HepG2 (cell line): ENCODE data around the gene ARMH2. TPM values are rescaled to one million over a fixed set of nuclear protein-coding genes. Genes with fewer than 3 reads are reported as not detected.

Experiments used
- DMAP1 ChIP-seq: IDR thresholded peaks from 2 replicates; pipeline ENCODE4 v1.6.1; 2016
- FOXP1 ChIP-seq, 2 experiments: fragments of 450-650 bp in 1 of 2; IDR thresholded peaks; 2 replicates each; pipeline ENCODE4 v1.6.1; 2017 to 2018; ENCODE audit warnings: antibody characterized with exemption in 1 of 2
- JUN ChIP-seq: sonication (generic); formaldehyde crosslinking; IDR thresholded peaks from 2 replicates; pipeline ENCODE4 v1.4.0; 2020; ENCODE audit warnings: mild to moderate bottlenecking, missing genetic modification reagents
- MED1 ChIP-seq: sonication (generic); formaldehyde crosslinking; IDR thresholded peaks from 2 replicates; pipeline ENCODE4 v1.4.0; 2020; ENCODE audit warnings: missing genetic modification reagents
- MTA3 ChIP-seq: sonication (generic); formaldehyde crosslinking; IDR thresholded peaks from 2 replicates; pipeline ENCODE4 v1.4.0; 2020; ENCODE audit warnings: missing genetic modification reagents
- NFKBIZ ChIP-seq: IDR thresholded peaks from 2 replicates; pipeline ENCODE4 v1.6.1; 2018; ENCODE audit warnings: missing genetic modification reagents, missing compliant biosample characterization
- SOX6 ChIP-seq, 2 experiments: fragments of 450-650 bp in 1 of 2; sonication (generic) in 1 of 2; formaldehyde crosslinking in 1 of 2; IDR thresholded peaks; 2 replicates each; pipeline versions ENCODE4 v1.4.0 to v1.6.1; 2017 to 2020; ENCODE audit warnings: antibody characterized with exemption in 1 of 2, mild to moderate bottlenecking in 1 of 2, missing genetic modification reagents in 1 of 2
- TCF7 ChIP-seq: sonication (generic); IDR thresholded peaks from 2 replicates; pipeline ENCODE4 v1.6.1; 2016; ENCODE audit warnings: antibody characterized with exemption, low read depth
- polyA plus RNA-seq, 8 experiments: library from polyadenylated mRNA; depleted of rRNA in 3 of 8; stranded (reverse) in 7 of 8; unstranded in 1 of 8; fragments of >200 nt; fragmentation: Illumina TruSeq in 4 of 8; extraction: Trizol in 4 of 8; gene quantifications; 2 replicates each; pipeline versions ENCODE4 v1.2.1 to v1.2.3, GENCODE V29; 2011 to 2016; ENCODE audit warnings: low read depth in 4 of 8, missing spikeins in 1 of 8, mixed read lengths in 1 of 8; ENCODE audit not compliant: insufficient read depth in 1 of 8
- total RNA-seq, 5 experiments: library from RNA; depleted of rRNA; stranded (reverse); fragments of >200 nt; fragmentation: Illumina TruSeq; extraction: Trizol; gene quantifications; 2 replicates each; pipeline ENCODE4 v1.2.3, GENCODE V29; 2016; ENCODE audit warnings: low read depth in 1 of 5
- TF ChIP-seq, protein P1 (sequence below), 2 experiments: IDR thresholded peaks; 2 replicates each; pipeline ENCODE4 v1.6.1; 2011 to 2012; ENCODE audit warnings: low read length in 2 of 2, borderline replicate concordance in 1 of 2, low read depth in 1 of 2, mild to moderate bottlenecking in 1 of 2, moderate library complexity in 1 of 2
- TF ChIP-seq, protein P2 (sequence below): IDR thresholded peaks from 2 replicates; pipeline ENCODE4 v1.4.0; 2020; ENCODE audit warnings: mild to moderate bottlenecking, missing genetic modification reagents
- TF ChIP-seq, protein P3 (sequence below): IDR thresholded peaks from 2 replicates; pipeline ENCODE4 v1.6.1; 2016; ENCODE audit warnings: missing biosample characterization, missing genetic modification reagents, low read depth
- TF ChIP-seq, protein P4 (sequence below): sonication (generic); formaldehyde crosslinking; IDR thresholded peaks from 2 replicates; pipeline ENCODE4 v1.4.0; 2020; ENCODE audit warnings: mild to moderate bottlenecking, missing genetic modification reagents, borderline replicate concordance
- TF ChIP-seq, protein P5 (sequence below): sonication (generic); formaldehyde crosslinking; IDR thresholded peaks from 2 replicates; pipeline ENCODE4 v1.5.1; 2020; ENCODE audit warnings: missing genetic modification reagents, mild to moderate bottlenecking, borderline replicate concordance

ARMH2 gene
- total and polyA plus RNA-seq, 2 of the 13 experiments (the other 11 are each of a cell fraction or from before 2014, with no cell fraction given), result not detected

DNA sequence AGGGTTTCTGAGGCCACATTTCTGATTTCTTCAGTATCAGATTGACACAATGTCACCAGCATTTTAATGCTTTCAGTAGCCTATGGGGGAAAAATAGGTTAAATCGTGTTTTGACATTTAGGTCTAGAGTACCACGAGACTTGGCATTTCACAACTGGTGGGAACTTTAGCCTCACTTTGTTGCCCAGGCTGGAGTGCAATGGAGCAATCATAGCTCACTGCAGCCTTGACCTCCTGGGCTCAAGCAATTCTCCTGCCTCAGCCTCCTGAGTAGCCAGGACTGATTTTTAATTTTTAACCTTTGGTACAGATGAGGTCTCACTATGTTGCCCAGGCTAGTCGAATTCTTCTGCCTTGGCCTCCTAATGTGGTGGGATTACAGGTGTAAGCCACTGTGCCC lies 11.0 kb upstream of the ARMH2 start (continued):
- TF ChIP-seq, protein P1, sequence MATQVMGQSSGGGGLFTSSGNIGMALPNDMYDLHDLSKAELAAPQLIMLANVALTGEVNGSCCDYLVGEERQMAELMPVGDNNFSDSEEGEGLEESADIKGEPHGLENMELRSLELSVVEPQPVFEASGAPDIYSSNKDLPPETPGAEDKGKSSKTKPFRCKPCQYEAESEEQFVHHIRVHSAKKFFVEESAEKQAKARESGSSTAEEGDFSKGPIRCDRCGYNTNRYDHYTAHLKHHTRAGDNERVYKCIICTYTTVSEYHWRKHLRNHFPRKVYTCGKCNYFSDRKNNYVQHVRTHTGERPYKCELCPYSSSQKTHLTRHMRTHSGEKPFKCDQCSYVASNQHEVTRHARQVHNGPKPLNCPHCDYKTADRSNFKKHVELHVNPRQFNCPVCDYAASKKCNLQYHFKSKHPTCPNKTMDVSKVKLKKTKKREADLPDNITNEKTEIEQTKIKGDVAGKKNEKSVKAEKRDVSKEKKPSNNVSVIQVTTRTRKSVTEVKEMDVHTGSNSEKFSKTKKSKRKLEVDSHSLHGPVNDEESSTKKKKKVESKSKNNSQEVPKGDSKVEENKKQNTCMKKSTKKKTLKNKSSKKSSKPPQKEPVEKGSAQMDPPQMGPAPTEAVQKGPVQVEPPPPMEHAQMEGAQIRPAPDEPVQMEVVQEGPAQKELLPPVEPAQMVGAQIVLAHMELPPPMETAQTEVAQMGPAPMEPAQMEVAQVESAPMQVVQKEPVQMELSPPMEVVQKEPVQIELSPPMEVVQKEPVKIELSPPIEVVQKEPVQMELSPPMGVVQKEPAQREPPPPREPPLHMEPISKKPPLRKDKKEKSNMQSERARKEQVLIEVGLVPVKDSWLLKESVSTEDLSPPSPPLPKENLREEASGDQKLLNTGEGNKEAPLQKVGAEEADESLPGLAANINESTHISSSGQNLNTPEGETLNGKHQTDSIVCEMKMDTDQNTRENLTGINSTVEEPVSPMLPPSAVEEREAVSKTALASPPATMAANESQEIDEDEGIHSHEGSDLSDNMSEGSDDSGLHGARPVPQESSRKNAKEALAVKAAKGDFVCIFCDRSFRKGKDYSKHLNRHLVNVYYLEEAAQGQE (IDR thresholded peaks at IDR 0.05; ENCODE audit: borderline replicate concordance in 1 of 2, low read depth in 1 of 2, low read length in 2 of 2), result no peak
- TF ChIP-seq, protein P2, sequence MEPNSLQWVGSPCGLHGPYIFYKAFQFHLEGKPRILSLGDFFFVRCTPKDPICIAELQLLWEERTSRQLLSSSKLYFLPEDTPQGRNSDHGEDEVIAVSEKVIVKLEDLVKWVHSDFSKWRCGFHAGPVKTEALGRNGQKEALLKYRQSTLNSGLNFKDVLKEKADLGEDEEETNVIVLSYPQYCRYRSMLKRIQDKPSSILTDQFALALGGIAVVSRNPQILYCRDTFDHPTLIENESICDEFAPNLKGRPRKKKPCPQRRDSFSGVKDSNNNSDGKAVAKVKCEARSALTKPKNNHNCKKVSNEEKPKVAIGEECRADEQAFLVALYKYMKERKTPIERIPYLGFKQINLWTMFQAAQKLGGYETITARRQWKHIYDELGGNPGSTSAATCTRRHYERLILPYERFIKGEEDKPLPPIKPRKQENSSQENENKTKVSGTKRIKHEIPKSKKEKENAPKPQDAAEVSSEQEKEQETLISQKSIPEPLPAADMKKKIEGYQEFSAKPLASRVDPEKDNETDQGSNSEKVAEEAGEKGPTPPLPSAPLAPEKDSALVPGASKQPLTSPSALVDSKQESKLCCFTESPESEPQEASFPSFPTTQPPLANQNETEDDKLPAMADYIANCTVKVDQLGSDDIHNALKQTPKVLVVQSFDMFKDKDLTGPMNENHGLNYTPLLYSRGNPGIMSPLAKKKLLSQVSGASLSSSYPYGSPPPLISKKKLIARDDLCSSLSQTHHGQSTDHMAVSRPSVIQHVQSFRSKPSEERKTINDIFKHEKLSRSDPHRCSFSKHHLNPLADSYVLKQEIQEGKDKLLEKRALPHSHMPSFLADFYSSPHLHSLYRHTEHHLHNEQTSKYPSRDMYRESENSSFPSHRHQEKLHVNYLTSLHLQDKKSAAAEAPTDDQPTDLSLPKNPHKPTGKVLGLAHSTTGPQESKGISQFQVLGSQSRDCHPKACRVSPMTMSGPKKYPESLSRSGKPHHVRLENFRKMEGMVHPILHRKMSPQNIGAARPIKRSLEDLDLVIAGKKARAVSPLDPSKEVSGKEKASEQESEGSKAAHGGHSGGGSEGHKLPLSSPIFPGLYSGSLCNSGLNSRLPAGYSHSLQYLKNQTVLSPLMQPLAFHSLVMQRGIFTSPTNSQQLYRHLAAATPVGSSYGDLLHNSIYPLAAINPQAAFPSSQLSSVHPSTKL (CRISPR knock-in tag), result peak; percentile 93
- TF ChIP-seq MTA3 (CRISPR knock-in tag), result no peak
- TF ChIP-seq TCF7, result peak; percentile 31; the same call in 1 of the 2 replicates
- TF ChIP-seq, protein P3, sequence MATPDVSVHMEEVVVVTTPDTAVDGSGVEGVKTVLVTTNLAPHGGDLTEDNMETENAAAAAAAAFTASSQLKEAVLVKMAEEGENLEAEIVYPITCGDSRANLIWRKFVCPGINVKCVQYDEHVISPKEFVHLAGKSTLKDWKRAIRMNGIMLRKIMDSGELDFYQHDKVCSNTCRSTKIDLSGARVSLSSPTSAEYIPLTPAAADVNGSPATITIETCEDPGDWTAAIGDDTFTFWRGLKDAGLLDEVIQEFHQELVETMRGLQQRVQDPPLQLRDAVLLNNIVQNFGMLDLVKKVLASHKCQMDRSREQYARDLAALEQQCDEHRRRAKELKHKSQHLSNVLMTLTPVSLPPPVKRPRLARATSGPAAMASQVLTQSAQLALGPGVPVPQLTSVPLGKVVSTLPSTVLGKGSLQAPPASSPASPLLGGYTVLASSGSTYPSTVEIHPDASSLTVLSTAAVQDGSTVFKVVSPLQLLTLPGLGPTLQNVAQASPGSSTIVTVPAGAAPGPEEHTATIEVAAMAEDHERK (CRISPR knock-in tag), result no peak
- peak; percentile 85 for TF ChIP-seq MED1
- no peak for TF ChIP-seq NFKBIZ
- peak; percentile 24; the same call in 1 of the 2 replicates for TF ChIP-seq DMAP1 (CRISPR knock-in tag)
- TF ChIP-seq SOX6 (IDR thresholded peaks at IDR 0.05), result no peak
- TF ChIP-seq SOX6 (CRISPR knock-in tag; IDR thresholded peaks at IDR 0.05), result peak; percentile 86
- TF ChIP-seq, protein P4, sequence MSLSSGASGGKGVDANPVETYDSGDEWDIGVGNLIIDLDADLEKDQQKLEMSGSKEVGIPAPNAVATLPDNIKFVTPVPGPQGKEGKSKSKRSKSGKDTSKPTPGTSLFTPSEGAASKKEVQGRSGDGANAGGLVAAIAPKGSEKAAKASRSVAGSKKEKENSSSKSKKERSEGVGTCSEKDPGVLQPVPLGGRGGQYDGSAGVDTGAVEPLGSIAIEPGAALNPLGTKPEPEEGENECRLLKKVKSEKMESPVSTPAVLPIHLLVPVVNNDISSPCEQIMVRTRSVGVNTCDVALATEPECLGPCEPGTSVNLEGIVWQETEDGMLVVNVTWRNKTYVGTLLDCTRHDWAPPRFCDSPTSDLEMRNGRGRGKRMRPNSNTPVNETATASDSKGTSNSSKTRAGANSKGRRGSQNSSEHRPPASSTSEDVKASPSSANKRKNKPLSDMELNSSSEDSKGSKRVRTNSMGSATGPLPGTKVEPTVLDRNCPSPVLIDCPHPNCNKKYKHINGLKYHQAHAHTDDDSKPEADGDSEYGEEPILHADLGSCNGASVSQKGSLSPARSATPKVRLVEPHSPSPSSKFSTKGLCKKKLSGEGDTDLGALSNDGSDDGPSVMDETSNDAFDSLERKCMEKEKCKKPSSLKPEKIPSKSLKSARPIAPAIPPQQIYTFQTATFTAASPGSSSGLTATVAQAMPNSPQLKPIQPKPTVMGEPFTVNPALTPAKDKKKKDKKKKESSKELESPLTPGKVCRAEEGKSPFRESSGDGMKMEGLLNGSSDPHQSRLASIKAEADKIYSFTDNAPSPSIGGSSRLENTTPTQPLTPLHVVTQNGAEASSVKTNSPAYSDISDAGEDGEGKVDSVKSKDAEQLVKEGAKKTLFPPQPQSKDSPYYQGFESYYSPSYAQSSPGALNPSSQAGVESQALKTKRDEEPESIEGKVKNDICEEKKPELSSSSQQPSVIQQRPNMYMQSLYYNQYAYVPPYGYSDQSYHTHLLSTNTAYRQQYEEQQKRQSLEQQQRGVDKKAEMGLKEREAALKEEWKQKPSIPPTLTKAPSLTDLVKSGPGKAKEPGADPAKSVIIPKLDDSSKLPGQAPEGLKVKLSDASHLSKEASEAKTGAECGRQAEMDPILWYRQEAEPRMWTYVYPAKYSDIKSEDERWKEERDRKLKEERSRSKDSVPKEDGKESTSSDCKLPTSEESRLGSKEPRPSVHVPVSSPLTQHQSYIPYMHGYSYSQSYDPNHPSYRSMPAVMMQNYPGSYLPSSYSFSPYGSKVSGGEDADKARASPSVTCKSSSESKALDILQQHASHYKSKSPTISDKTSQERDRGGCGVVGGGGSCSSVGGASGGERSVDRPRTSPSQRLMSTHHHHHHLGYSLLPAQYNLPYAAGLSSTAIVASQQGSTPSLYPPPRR, result peak; percentile 41; the same call in 1 of the 2 replicates
- TF ChIP-seq FOXP1 (IDR thresholded peaks at IDR 0.05), result no peak
- TF ChIP-seq FOXP1 (CRISPR knock-in tag; IDR thresholded peaks at IDR 0.05), result peak; percentile 59; the same call in 1 of the 2 replicates
- TF ChIP-seq, protein P5, sequence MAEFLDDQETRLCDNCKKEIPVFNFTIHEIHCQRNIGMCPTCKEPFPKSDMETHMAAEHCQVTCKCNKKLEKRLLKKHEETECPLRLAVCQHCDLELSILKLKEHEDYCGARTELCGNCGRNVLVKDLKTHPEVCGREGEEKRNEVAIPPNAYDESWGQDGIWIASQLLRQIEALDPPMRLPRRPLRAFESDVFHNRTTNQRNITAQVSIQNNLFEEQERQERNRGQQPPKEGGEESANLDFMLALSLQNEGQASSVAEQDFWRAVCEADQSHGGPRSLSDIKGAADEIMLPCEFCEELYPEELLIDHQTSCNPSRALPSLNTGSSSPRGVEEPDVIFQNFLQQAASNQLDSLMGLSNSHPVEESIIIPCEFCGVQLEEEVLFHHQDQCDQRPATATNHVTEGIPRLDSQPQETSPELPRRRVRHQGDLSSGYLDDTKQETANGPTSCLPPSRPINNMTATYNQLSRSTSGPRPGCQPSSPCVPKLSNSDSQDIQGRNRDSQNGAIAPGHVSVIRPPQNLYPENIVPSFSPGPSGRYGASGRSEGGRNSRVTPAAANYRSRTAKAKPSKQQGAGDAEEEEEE, result no peak
- TF ChIP-seq JUN, result no peak
